RWPE2 (cell line): ENCODE results near the gene DENND1C.

Experiments
- ATAC-seq: fragments of 200-7000 bp; cut with Tn5 transposase; 3 replicates; pipeline ENCODE4 v1.9.1; 2021; ENCODE audit warnings: low read depth
- DNase-seq: peaks from one replicate; pipeline ENCODE4 v3.0.0-alpha.2; 2020; ENCODE audit warnings: low spot score
- H3K27ac ChIP-seq: fragments of 450-650 bp; 2 replicates; pipeline ENCODE4 v1.5.1; 2017; ENCODE audit warnings: mild to moderate bottlenecking; ENCODE audit not compliant: poor library complexity, severe bottlenecking
- H3K27me3 ChIP-seq: fragments of 250-450 bp; sonication (Bioruptor Pico); 2 replicates; pipeline ENCODE4 v1.5.1; 2021; ENCODE audit warnings: mild to moderate bottlenecking, moderate library complexity; ENCODE audit not compliant: insufficient read depth, poor library complexity, severe bottlenecking
- H3K36me3 ChIP-seq: fragments of 250-450 bp; sonication (Bioruptor Pico); 2 replicates; pipeline ENCODE4 v1.5.1; 2020; ENCODE audit warnings: low read depth, mild to moderate bottlenecking, moderate library complexity
- H3K4me1 ChIP-seq: fragments of 250-450 bp; sonication (Bioruptor Pico); 2 replicates; pipeline ENCODE4 v1.5.1; 2021; ENCODE audit warnings: mild to moderate bottlenecking, moderate library complexity; ENCODE audit not compliant: insufficient read depth, poor library complexity, severe bottlenecking
- H3K4me3 ChIP-seq: fragments of 250-450 bp; sonication (Bioruptor Pico); 2 replicates; pipeline ENCODE4 v1.5.1; 2021; ENCODE audit warnings: mild to moderate bottlenecking, moderate library complexity; ENCODE audit not compliant: severe bottlenecking
- H3K9me3 ChIP-seq: fragments of 250-450 bp; sonication (Bioruptor Pico); 2 replicates; pipeline ENCODE4 v1.5.1; 2021; ENCODE audit warnings: mild to moderate bottlenecking, moderate library complexity; ENCODE audit not compliant: severe bottlenecking
- CTCF ChIP-seq: fragments of 450-650 bp; IDR thresholded peaks from one replicate; pipeline ENCODE4 v1.5.1; 2017; ENCODE audit warnings: mild to moderate bottlenecking, moderate library complexity; ENCODE audit not compliant: poor library complexity, severe bottlenecking

The DENND1C gene

GRCh38 chr19:6475321-6476108, 6.1 kb downstream of the DENND1C start:
- Histone ChIP-seq H3K27ac (no peak overlapping the region), H3K4me1 (no peaks in the 10 kb centered on the region), H3K36me3 (no peaks in the 10 kb centered on the region), H3K27me3 (no peaks in the 10 kb centered on the region), H3K9me3 (no peaks in the 10 kb centered on the region), H3K4me3 (peak overlapping the region; percentile 25)
- DNase-seq, result no peak
- no peak for TF ChIP-seq CTCF
- ATAC-seq, result peak; percentile 3; the same call in 1 of the 3 replicates

GRCh38 chr19:6473647-6474046, 7.9 kb downstream of the DENND1C start:
- no peak for ATAC-seq
- Histone ChIP-seq H3K27ac (no peak overlapping the region), H3K4me3 (no peak overlapping the region), H3K9me3 (no peaks in the 10 kb centered on the region), H3K4me1 (no peaks in the 10 kb centered on the region), H3K36me3 (no peaks in the 10 kb centered on the region), H3K27me3 (no peaks in the 10 kb centered on the region)
- no peak for DNase-seq
- no peak for TF ChIP-seq CTCF

- Histone ChIP-seq H3K36me3 (no peaks in the 10 kb centered on the region), H3K27ac (no peak overlapping the region), H3K4me1 (no peaks in the 10 kb centered on the region), H3K4me3 (no peak overlapping the region), H3K27me3 (no peaks in the 10 kb centered on the region), H3K9me3 (no peaks in the 10 kb centered on the region)
- DNase-seq, result no peak
- no peak for ATAC-seq
- TF ChIP-seq CTCF, result no peak
Measured at GRCh38 chr19:6472713-6473112, 8.9 kb downstream of the DENND1C start.

GRCh38 chr19:6471076-6471475, 10.5 kb downstream of the DENND1C start:
- Histone ChIP-seq H3K36me3 (no peaks in the 10 kb centered on the region), H3K27me3 (no peaks in the 10 kb centered on the region), H3K9me3 (no peaks in the 10 kb centered on the region), H3K4me1 (no peaks in the 10 kb centered on the region), H3K27ac (no peak overlapping the region), H3K4me3 (no peak overlapping the region)
- ATAC-seq, result no peak
- no peak for DNase-seq
- TF ChIP-seq CTCF, result no peak

- Histone ChIP-seq H3K27ac (no peak overlapping the region), H3K27me3 (no peaks in the 10 kb centered on the region), H3K4me3 (no peak overlapping the region), H3K36me3 (no peaks in the 10 kb centered on the region), H3K9me3 (no peaks in the 10 kb centered on the region), H3K4me1 (no peaks in the 10 kb centered on the region)
- DNase-seq (no peak), ATAC-seq (no peak)
- no peak for TF ChIP-seq CTCF
Measured at GRCh38 chr19:6470173-6470572, 11.4 kb downstream of the DENND1C start.
